HG02943 (cell line): ENCODE data around the gene ACSS2.

Source experiments
- ATAC-seq: cut with Tn5 transposase; IDR thresholded peaks from one replicate; pipeline ENCODE4 v1.9.1; 2021; ENCODE audit warnings: mild to moderate bottlenecking, low read depth, moderate library complexity; ENCODE audit not compliant: unreplicated experiment

Gene ACSS2

DNA sequence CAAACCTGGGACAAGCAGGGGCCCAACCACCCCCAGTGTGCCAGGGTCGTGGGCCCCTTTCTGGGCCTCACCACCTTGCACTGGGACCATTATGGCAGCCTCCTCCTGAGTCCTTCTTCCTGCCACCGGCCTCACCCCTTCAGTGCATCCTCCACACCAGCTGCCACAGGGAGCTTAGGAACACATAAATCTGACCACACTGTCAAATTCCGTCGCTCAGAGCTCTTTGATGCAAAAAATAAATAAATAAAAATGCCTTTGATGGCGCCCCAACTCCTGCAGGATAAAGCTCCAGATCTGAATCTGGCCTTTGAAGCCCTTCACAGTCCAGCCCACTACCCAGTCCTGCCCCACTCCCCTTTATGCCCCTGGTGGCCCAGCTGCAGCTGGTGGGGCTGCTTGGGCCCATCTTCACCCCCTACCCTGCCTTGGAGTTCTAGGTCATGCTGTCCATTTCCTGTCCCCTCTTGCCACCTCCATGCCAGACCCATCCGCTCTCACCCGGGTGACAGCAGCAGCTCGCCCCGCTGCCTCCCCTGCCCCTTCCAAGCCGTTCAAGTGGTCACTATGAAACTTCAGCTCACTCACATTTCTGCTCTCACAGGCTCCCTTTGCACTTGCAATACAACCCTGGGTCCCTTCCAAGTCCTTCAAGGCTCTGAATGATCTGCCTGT, 95.3 kb downstream of the ACSS2 start:
- ATAC-seq: no peak

DNA sequence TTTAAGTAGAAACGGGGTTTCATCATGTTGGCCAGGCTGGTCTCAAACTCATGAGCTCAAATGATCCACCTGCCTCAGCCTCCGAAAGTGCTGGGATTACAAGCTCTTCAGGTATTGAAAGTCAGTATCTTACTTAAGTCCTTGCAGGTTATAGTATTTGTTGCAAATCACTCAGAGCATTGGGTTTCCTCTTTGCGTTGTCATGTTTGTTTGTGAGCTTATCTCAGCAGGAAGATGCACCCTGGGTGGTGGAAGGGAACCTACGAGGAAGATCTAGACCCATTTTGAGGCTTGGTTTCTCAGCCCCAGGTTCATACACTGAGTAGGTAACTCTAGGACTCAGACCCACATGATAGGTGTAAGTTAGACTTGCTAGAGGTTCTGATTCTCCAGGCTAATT, 97.8 kb downstream of the ACSS2 start:
- ATAC-seq: no peak

DNA sequence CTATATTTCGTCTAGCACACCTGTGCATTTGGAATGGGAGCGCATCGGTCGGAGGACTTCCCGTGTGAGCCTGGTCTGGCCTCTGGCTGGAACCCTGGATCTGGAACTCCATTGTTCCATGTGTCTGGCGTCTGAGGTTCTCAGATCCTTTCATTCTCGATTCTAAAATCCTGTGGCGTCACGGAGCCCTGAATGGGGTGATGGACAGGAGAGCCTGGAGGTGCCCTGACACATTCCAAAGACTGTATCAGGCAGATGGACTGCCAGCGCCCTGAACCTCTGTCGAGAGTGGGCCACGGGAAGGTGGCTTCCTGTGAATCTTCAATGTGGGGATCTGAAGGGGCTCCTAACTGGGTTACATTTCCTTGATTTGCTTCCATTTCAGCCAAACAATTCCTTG, 99.9 kb downstream of the ACSS2 start:
- no peak for ATAC-seq
